Right cardiac atrium (tissue), 5 donors: ENCODE measurements around the gene CAPN15. TPM values are rescaled to one million over a fixed set of nuclear protein-coding genes. Genes with fewer than 3 reads are reported as not detected.

Source experiments
- ATAC-seq, 2 donors: fragments of 200-7000 bp; cut with Tn5 transposase; one replicate each; pipeline versions ENCODE4 v1.8.0 to v1.9.1; 2020; ENCODE audit warnings: moderate library complexity in 2 of 2, mild to moderate bottlenecking in 1 of 2
- DNase-seq, 3 donors: peaks; one replicate each; pipeline ENCODE4 v3.0.0-alpha.2; 2020
- H3K27ac ChIP-seq: one replicate; pipeline ENCODE4 v1.5.1; 2013; ENCODE audit warnings: mild to moderate bottlenecking, low read length, control low read depth, moderate library complexity
- H3K27me3 ChIP-seq: one replicate; pipeline ENCODE4 v1.6.1; 2013; ENCODE audit not compliant: control insufficient read depth, insufficient read depth
- H3K4me1 ChIP-seq: one replicate; pipeline ENCODE4 v1.6.1; 2013; ENCODE audit warnings: low read length; ENCODE audit not compliant: control insufficient read depth, insufficient read depth
- H3K4me3 ChIP-seq: one replicate; pipeline ENCODE4 v1.5.1; 2013; ENCODE audit warnings: low read length, control low read depth
- H3K9me3 ChIP-seq: one replicate; pipeline ENCODE4 v1.6.1; 2013; ENCODE audit warnings: low read length; ENCODE audit not compliant: control insufficient read depth
- WGBS: extraction: QIAGEN DNeasy Blood & Tissue Kit; methylation state at CpG from one replicate; pipeline ENCODE4 v1.1.7; 2013; 5-methylcytosine and 5-hydroxymethylcytosine counted together
- intact Hi-C, 4 donors: fragments of 100-400 bp; cut with DNase I; formaldehyde crosslinking; loops; one replicate each; pipeline versions ENCODE4 v1.11.0 to v1.14.0; 2022 to 2023
- polyA plus RNA-seq: library from polyadenylated mRNA; stranded (reverse); fragments of 200-250 nt; gene quantifications from one replicate; pipeline ENCODE4 v1.2.3, GENCODE V29; 2013
- total RNA-seq, 4 donors: library from RNA; stranded (reverse); fragmentation: NEBNext Ultra II Directional; extraction: Animal tissue kit (Norgen Biotek cat#: 25700); gene quantifications; one replicate each; pipeline ENCODE4 v1.2.1, GENCODE V29; 2021
- donor health status: healthy with polysubstance abuse.
- donor health status: DM: no; HTN: yes; CAD: no.
- donor health status: DM: no; HTN: no; CAD: no.
- donor health status: DM: no; HTN: yes; CAD: no; lungs with severe emphysema.
- donor health status: DM: yes; HTN: yes; CAD: no.

Gene CAPN15
- total and polyA plus RNA-seq, 5 donors = 15.4 to 22.1 (median 18.2) TPM

- 84% methylated on average over 6 of the region's 6 CpGs for WGBS
- no peaks in the 10 kb centered on the region for H3K9me3 ChIP-seq
- intact Hi-C loops = no loop called here
Observed at GRCh38 chr16:507996-508395, 19.5 kb upstream of the CAPN15 start.

GRCh38 chr16:508884-509736, 18.4 kb upstream of the CAPN15 start:
- no peaks in the 10 kb centered on the region for H3K27me3 ChIP-seq
- ATAC-seq = peak in 1 of 2 donors; percentile 22
- no peak overlapping the region for H3K27ac ChIP-seq
- intact Hi-C loops = no loop called here
- H3K9me3 ChIP-seq = no peaks in the 10 kb centered on the region
- DNase-seq = no peak
- 88% methylated on average over 18 of the region's 18 CpGs for WGBS
- no peak overlapping the region for H3K4me3 ChIP-seq
- no peaks in the 10 kb centered on the region for H3K4me1 ChIP-seq

More at GRCh38 chr16:507996-508395, 19.5 kb upstream of the CAPN15 start:
- DNase-seq (no peak), ATAC-seq (no peak)
- no peaks in the 10 kb centered on the region for H3K4me1 ChIP-seq
- H3K27ac ChIP-seq = no peak overlapping the region
- no peak overlapping the region for H3K4me3 ChIP-seq
- no peaks in the 10 kb centered on the region for H3K27me3 ChIP-seq

- ATAC-seq = peak in 1 of 2 donors; percentile 24
- Histone ChIP-seq H3K27me3 (no peaks in the 10 kb centered on the region), H3K4me3 (no peak overlapping the region), H3K4me1 (no peaks in the 10 kb centered on the region), H3K27ac (no peak overlapping the region), H3K9me3 (no peaks in the 10 kb centered on the region)
- 95% methylated on average over 35 of the region's 35 CpGs for WGBS
- peak in 1 of 3 donors; percentile 36 for DNase-seq
- intact Hi-C loops = no loop called here
Observed at GRCh38 chr16:510066-510825, 17.3 kb upstream of the CAPN15 start.

GRCh38 chr16:512802-513201, 14.7 kb upstream of the CAPN15 start:
- no peak overlapping the region for H3K4me3 ChIP-seq
- intact Hi-C loops = no loop called here
- DNase-seq (no peak), ATAC-seq (no peak)
- WGBS = 91% methylated on average over 6 of the region's 6 CpGs
- H3K9me3 ChIP-seq = no peaks in the 10 kb centered on the region
- no peaks in the 10 kb centered on the region for H3K4me1 ChIP-seq
- no peaks in the 10 kb centered on the region for H3K27me3 ChIP-seq
- no peak overlapping the region for H3K27ac ChIP-seq

- intact Hi-C loops = no loop called here
- H3K4me3 ChIP-seq = no peak overlapping the region
Observed at GRCh38 chr16:513950-514349, 13.6 kb upstream of the CAPN15 start.

GRCh38 chr16:515175-515938, 12.2 kb upstream of the CAPN15 start:
- no peaks in the 10 kb centered on the region for H3K4me1 ChIP-seq
- no peak for ATAC-seq

More at GRCh38 chr16:513950-514349, 13.6 kb upstream of the CAPN15 start:
- Histone ChIP-seq H3K27me3 (no peaks in the 10 kb centered on the region), H3K27ac (no peak overlapping the region), H3K4me1 (no peaks in the 10 kb centered on the region), H3K9me3 (no peaks in the 10 kb centered on the region)
- WGBS = 86% methylated on average over 10 of the region's 10 CpGs
- ATAC-seq = no peak
- peak in 1 of 3 donors; percentile 31 for DNase-seq

GRCh38 chr16:515939-516226, 11.6 kb upstream of the CAPN15 start:
- WGBS = 95% methylated on average over 11 of the region's 11 CpGs
- intact Hi-C loops = no loop called here

More at GRCh38 chr16:515175-515938, 12.2 kb upstream of the CAPN15 start:
- Histone ChIP-seq H3K9me3 (no peaks in the 10 kb centered on the region), H3K4me3 (no peak overlapping the region), H3K27ac (no peak overlapping the region), H3K27me3 (no peaks in the 10 kb centered on the region)
- peak in 1 of 3 donors; percentile 42 for DNase-seq
- WGBS = 93% methylated on average over 45 of the region's 45 CpGs
- intact Hi-C loops = no loop called here

GRCh38 chr16:516301-516700, 11.2 kb upstream of the CAPN15 start:
- 89% methylated on average over 8 of the region's 8 CpGs for WGBS
- intact Hi-C loops = no loop called here
- ATAC-seq = no peak
- Histone ChIP-seq H3K4me1 (no peaks in the 10 kb centered on the region), H3K27ac (no peak overlapping the region), H3K9me3 (no peaks in the 10 kb centered on the region), H3K27me3 (no peaks in the 10 kb centered on the region), H3K4me3 (no peak overlapping the region)
- DNase-seq = peak in 1 of 3 donors; percentile 29

More at GRCh38 chr16:515939-516226, 11.6 kb upstream of the CAPN15 start:
- H3K4me3 ChIP-seq = no peak overlapping the region
- peak in 1 of 3 donors; percentile 48 for DNase-seq
- no peaks in the 10 kb centered on the region for H3K27me3 ChIP-seq
- ATAC-seq = no peak
- H3K27ac ChIP-seq = no peak overlapping the region
- H3K4me1 ChIP-seq = no peaks in the 10 kb centered on the region
- no peaks in the 10 kb centered on the region for H3K9me3 ChIP-seq

- DNase-seq (no peak), ATAC-seq (no peak)
- no peak overlapping the region for H3K4me3 ChIP-seq
- no peak overlapping the region for H3K27ac ChIP-seq
- intact Hi-C loops = no loop called here
- 89% methylated on average over 9 of the region's 9 CpGs for WGBS
- H3K4me1 ChIP-seq = no peaks in the 10 kb centered on the region
- no peaks in the 10 kb centered on the region for H3K27me3 ChIP-seq
- H3K9me3 ChIP-seq = no peaks in the 10 kb centered on the region
Observed at GRCh38 chr16:518858-519257, 8.7 kb upstream of the CAPN15 start.

GRCh38 chr16:519425-519824, 8.1 kb upstream of the CAPN15 start:
- intact Hi-C loops = no loop called here
- no peak overlapping the region for H3K4me3 ChIP-seq
- ATAC-seq (no peak), DNase-seq (peak in 1 of 3 donors; percentile 40)
- no peaks in the 10 kb centered on the region for H3K9me3 ChIP-seq
- WGBS = 93% methylated on average over 19 of the region's 19 CpGs
- H3K27me3 ChIP-seq = no peaks in the 10 kb centered on the region
- no peaks in the 10 kb centered on the region for H3K4me1 ChIP-seq
- no peak overlapping the region for H3K27ac ChIP-seq
